GM13977 (cell line): ENCODE data around the gene NOSIP.

Experiments used
- DNase-seq: peaks from one replicate; pipeline ENCODE4 v3.0.0; 2012; ENCODE audit warnings: low spot score
- in situ Hi-C: fragments of 300-500 bp; cut with MboI; formaldehyde crosslinking; loops from one replicate; pipeline ENCODE4 v1.12.0; 2022; ENCODE audit warnings: low sequenced_read_pairs, low pct_unique_long_range_greater_than_20kb, mixed read lengths, inconsistent platforms; ENCODE audit not compliant: unreplicated experiment
- TF ChIP-seq, protein P1 (sequence below): IDR thresholded peaks from 2 replicates; pipeline ENCODE4 v1.5.1; 2012; ENCODE audit warnings: mild to moderate bottlenecking, control low read depth; ENCODE audit not compliant: insufficient read depth; ENCODE audit errors: extremely low read depth, missing control alignments

NOSIP gene

DNA sequence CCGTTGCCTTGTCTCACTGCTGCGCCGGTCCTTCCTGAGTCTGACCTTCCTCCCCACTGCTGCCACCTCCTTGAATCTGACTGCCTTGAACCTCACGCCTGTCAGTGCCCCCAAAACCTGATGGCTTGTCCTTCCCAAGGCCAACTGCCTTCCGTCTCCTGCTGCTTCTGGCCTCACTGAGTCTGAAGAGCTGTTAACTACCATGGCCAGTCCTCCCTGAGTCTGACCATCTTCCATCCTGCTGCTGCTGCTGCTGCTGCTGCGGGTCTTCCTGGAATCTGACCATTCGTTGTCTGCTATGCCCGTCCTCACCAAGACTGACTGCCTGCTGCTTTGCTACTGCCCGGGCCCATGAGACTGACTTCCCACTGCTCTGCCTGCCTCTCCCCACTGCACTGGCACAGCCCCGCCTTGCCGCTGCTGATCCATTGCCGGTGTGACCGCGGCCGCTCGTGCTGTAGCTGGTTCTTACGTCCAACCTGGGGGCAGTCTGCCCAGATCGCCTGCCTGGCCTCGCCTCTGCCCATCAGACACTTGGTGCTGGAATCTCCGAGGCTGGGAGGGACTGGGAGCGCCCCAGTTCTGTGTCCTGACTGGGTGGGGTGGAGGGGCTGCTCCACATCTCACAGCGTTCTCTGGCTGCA, 55.4 kb downstream of the NOSIP start:
- in situ Hi-C loops = no loop called here
- TF ChIP-seq, protein P1, sequence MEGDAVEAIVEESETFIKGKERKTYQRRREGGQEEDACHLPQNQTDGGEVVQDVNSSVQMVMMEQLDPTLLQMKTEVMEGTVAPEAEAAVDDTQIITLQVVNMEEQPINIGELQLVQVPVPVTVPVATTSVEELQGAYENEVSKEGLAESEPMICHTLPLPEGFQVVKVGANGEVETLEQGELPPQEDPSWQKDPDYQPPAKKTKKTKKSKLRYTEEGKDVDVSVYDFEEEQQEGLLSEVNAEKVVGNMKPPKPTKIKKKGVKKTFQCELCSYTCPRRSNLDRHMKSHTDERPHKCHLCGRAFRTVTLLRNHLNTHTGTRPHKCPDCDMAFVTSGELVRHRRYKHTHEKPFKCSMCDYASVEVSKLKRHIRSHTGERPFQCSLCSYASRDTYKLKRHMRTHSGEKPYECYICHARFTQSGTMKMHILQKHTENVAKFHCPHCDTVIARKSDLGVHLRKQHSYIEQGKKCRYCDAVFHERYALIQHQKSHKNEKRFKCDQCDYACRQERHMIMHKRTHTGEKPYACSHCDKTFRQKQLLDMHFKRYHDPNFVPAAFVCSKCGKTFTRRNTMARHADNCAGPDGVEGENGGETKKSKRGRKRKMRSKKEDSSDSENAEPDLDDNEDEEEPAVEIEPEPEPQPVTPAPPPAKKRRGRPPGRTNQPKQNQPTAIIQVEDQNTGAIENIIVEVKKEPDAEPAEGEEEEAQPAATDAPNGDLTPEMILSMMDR = no peak
- DNase-seq = no peak

DNA sequence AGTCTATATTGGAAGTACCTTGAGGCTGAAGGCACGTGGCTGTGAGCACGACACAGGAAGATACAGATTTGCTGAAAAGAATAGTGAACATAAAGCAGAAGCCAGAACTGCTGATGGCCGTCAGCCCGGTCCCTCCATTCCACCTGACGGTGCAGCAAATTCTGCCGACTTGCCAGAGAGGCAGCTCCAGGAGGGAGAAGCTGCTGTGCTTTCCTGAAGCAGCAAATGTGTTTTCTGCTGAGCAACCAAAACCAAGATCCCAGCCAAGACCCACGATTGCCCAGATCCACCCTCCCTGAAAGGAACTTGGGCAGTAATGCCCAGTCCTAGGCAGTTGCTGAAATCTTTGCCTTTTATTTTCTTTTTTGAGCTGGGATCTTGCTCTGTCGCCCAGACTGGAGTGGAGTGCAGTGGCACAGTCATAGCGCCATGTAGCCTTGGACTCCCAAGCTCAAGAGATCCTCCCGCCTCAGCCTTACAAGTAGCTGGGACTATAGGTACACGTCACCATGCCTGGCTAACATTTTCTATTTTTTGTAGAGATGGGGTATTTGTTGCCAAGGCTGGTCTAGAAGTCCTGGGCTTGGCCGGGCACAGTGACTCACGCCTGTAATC, 59.5 kb downstream of the NOSIP start:
- TF ChIP-seq, protein P1 = no peak
- in situ Hi-C loops = no loop called here
- DNase-seq = no peak

DNA sequence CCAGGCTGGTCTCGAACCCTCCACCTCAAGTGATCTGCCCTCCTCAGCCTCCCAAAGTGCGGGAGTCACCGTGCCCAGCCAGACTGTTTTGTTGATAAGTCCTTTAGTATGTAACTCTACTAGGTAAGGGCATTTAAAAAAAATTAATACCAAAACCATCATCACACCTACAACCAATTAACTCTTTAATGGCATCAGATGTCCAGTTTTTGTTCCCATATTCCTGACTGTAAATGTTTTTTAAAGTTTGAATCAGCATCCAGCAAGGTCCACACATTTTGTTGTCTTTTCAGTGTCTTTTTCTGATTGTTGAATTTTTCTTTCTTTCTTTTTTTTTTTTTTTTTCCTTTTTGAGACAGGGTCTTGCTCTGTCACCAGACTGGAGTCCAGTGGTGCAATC, 62.3 kb downstream of the NOSIP start:
- in situ Hi-C loops = no loop called here
- TF ChIP-seq, protein P1 = no peak
- no peak for DNase-seq

DNA sequence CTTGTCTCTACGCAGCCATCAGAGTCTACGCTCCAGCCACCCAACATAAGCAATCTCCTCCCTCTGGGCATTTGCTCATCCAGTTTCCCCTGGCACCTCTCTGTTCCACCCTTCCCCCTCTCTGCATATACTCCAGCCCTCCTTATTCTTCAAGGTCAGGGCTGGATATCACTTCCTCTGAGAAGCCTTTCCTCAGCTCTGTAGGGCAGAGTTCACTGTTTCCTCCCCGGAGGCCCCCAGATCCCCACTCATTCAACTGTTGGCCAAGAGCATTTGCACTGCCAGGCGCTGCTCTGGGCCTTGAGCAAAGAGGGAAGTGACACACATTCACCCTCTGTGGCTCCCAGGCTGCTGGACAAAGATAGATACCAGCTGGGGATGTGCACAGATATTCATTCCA, 64.6 kb downstream of the NOSIP start:
- in situ Hi-C loops = no loop called here
- TF ChIP-seq, protein P1 = no peak
- DNase-seq = no peak

DNA sequence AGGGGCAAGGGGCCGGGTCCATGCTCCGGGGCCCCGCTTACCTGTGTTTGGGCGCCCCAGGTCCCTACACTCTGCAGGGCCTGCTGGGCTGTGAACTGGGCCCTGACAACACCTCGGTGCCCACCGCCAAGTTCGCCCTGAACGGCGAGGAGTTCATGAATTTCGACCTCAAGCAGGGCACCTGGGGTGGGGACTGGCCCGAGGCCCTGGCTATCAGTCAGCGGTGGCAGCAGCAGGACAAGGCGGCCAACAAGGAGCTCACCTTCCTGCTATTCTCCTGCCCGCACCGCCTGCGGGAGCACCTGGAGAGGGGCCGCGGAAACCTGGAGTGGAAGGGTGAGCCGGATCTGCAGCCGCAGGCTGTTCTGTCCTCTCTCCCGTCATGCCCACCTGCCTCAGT, 66.2 kb downstream of the NOSIP start:
- no peak for DNase-seq
- TF ChIP-seq, protein P1 = no peak
- in situ Hi-C loops = no loop called here

DNA sequence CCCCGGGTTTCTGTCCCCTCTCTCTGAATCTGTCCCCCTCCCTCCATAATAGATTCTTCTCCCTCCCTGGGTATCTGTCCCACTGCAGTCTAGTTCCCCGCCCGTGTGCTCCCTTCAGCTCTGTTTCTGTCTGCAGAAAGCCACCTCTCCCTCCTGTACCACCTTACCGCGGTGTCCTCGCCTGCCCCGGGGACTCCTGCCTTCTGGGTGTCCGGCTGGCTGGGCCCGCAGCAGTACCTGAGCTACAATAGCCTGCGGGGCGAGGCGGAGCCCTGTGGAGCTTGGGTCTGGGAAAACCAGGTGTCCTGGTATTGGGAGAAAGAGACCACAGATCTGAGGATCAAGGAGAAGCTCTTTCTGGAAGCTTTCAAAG, 66.6 kb downstream of the NOSIP start:
- TF ChIP-seq, protein P1 = no peak
- in situ Hi-C loops = no loop called here
- DNase-seq = no peak
